ENCODE results near the gene RBMS3. TPM values are rescaled to one million over a fixed set of nuclear protein-coding genes. Genes with fewer than 3 reads are reported as not detected.

Gene RBMS3
- total RNA-seq, 1 experiment from 2014 or later = 0.42 TPM

GRCh38 chr3:29901097-29901496, 620.2 kb downstream of the RBMS3 start (continued):
- TF ChIP-seq RAD21 (IDR thresholded peaks at IDR 0.05; ENCODE audit: low read depth) = no peak

DNA sequence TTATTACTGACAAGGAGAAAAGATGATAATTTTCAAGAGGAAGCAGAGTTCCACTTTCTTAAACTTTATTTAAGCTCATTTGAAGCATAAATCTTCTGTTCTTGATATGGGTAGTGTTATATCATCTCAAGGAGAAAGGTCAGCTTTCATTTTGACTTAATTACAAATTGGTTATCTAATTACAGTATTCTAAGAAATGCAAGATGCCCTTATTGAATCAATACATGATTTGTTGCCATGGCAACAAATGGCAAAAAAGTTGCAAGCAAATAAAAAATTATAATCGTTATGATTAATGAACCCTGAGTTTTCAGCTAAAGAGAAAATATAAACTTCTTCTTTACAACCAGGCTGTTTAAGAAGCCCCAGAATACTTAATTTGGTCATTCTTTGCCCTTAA, 622.7 kb downstream of the RBMS3 start:
- H4K20me1 ChIP-seq (ENCODE audit: insufficient read depth) = no peaks in the 10 kb centered on the region

GRCh38 chr3:29906906-29907305, 626.0 kb downstream of the RBMS3 start:
- no peaks in the 10 kb centered on the region; the same call in 1 of the 2 replicates for H3K9me2 ChIP-seq (ENCODE audit: insufficient read depth)
- no TSS peak for BruUV-seq (replicated peaks)

More for the DNA sequence above, 622.7 kb downstream of the RBMS3 start:
- DNase-seq (ENCODE audit: low read depth, low spot score) (no peak), ATAC-seq (no peak)
- no peak overlapping the region for H3K4me3 ChIP-seq (replicated peaks in 1 of 2; ENCODE audit: low read depth in 1 of 2, low read length in 2 of 2)
- H3K9me2 ChIP-seq (ENCODE audit: insufficient read depth) = no peaks in the 10 kb centered on the region
- CTCF ChIA-PET = no interaction called here
- no peaks in the 10 kb centered on the region for H3K9me3 ChIP-seq (ENCODE audit: control insufficient read depth in 1 of 2, insufficient read depth in 1 of 2, low read depth in 1 of 2, low read length in 2 of 2)
- H2AFZ ChIP-seq (ENCODE audit: low read depth, low read length, poor library complexity, severe bottlenecking) = no peak overlapping the region
- H3K4me1 ChIP-seq (ENCODE audit: control insufficient read depth in 1 of 2, insufficient read depth in 2 of 2, low read length in 2 of 2) = no peaks in the 10 kb centered on the region
- BruUV-seq (replicated peaks) = no TSS peak
- RAD21 ChIA-PET (ENCODE audit: low non-redundant PET in 1 of 2, low total read pairs in 2 of 2, uncharacterized antibody in 2 of 2, unreplicated experiment in 2 of 2) = no interaction called here
- intact Hi-C loops (cut with micrococcal nuclease) = no loop called here
- H3K27me3 ChIP-seq (ENCODE audit: insufficient read depth, low read length) = no peaks in the 10 kb centered on the region
- no peak overlapping the region for H3K9ac ChIP-seq (ENCODE audit: low read length)
- POLR2A ChIA-PET = no interaction called here
- no peak overlapping the region for H3K27ac ChIP-seq (ENCODE audit: low read depth, low read length)
- no peaks in the 10 kb centered on the region for H3K36me3 ChIP-seq (ENCODE audit: control insufficient read depth in 1 of 2, insufficient read depth in 2 of 2, low read length in 2 of 2)
- TF ChIP-seq POLR2AphosphoS5 (IDR thresholded peaks at IDR 0.05; ENCODE audit: low read depth, low read length) = no peak
- TF ChIP-seq JUND (IDR thresholded peaks at IDR 0.05) = no peak
- no peak for TF ChIP-seq CEBPB (IDR thresholded peaks at IDR 0.05; ENCODE audit: low read depth)
- no peaks in the 10 kb centered on the region for H3K79me2 ChIP-seq (ENCODE audit: insufficient read depth, low read length)
- no peak overlapping the region for H3K4me2 ChIP-seq (ENCODE audit: low read length)

More at GRCh38 chr3:29906906-29907305, 626.0 kb downstream of the RBMS3 start:
- Histone ChIP-seq H3K9ac (ENCODE audit: low read length) (no peak overlapping the region), H3K79me2 (ENCODE audit: insufficient read depth, low read length) (no peaks in the 10 kb centered on the region), H3K9me3 (ENCODE audit: control insufficient read depth in 1 of 2, insufficient read depth in 1 of 2, low read depth in 1 of 2, low read length in 2 of 2) (no peaks in the 10 kb centered on the region), H3K4me3 (replicated peaks in 1 of 2; ENCODE audit: low read depth in 1 of 2, low read length in 2 of 2) (no peak overlapping the region), H2AFZ (ENCODE audit: low read depth, low read length, poor library complexity, severe bottlenecking) (no peak overlapping the region), H3K4me2 (ENCODE audit: low read length) (no peak overlapping the region), H4K20me1 (ENCODE audit: insufficient read depth) (no peaks in the 10 kb centered on the region), H3K27ac (ENCODE audit: low read depth, low read length) (no peak overlapping the region), H3K27me3 (ENCODE audit: insufficient read depth, low read length) (no peaks in the 10 kb centered on the region), H3K4me1 (ENCODE audit: control insufficient read depth in 1 of 2, insufficient read depth in 2 of 2, low read length in 2 of 2) (no peaks in the 10 kb centered on the region), H3K36me3 (ENCODE audit: control insufficient read depth in 1 of 2, insufficient read depth in 2 of 2, low read length in 2 of 2) (no peaks in the 10 kb centered on the region)
- intact Hi-C loops (cut with micrococcal nuclease) = no loop called here
- ATAC-seq (no peak), DNase-seq (ENCODE audit: low read depth, low spot score) (no peak)
- TF ChIP-seq FOSL1 (IDR thresholded peaks at IDR 0.05; ENCODE audit: low read depth) (no peak), TCF7L2 (IDR thresholded peaks at IDR 0.05; ENCODE audit: borderline replicate concordance, extremely low read depth, insufficient read depth, insufficient read length) (no peak), SRF (IDR thresholded peaks at IDR 0.05; ENCODE audit: low read depth) (no peak), REST (IDR thresholded peaks at IDR 0.05; ENCODE audit: low read depth) (no peak), RAD21 (IDR thresholded peaks at IDR 0.05; ENCODE audit: low read depth) (no peak), EZH2 (IDR thresholded peaks at IDR 0.05) (no peak), POLR2A (IDR thresholded peaks at IDR 0.05; ENCODE audit: borderline replicate concordance, extremely low read depth, insufficient read depth, insufficient read length) (no peak), EGR1 (IDR thresholded peaks at IDR 0.05; ENCODE audit: low read depth) (no peak), MAX (IDR thresholded peaks at IDR 0.05) (no peak), EZH2phosphoT487 (IDR thresholded peaks at IDR 0.05; ENCODE audit: borderline replicate concordance) (no peak), ZFX (IDR thresholded peaks at IDR 0.05) (no peak), CBX3 (IDR thresholded peaks at IDR 0.05; ENCODE audit: low read depth) (no peak), CEBPB (IDR thresholded peaks at IDR 0.05; ENCODE audit: low read depth) (no peak)
- RAD21 ChIA-PET (ENCODE audit: low non-redundant PET in 1 of 2, low total read pairs in 2 of 2, uncharacterized antibody in 2 of 2, unreplicated experiment in 2 of 2) = no interaction called here
- CTCF ChIA-PET = no interaction called here
- POLR2A ChIA-PET = no interaction called here

Data from HCT116 (cell line).